ENCODE results near the gene PEX12.

Gene PEX12

DNA sequence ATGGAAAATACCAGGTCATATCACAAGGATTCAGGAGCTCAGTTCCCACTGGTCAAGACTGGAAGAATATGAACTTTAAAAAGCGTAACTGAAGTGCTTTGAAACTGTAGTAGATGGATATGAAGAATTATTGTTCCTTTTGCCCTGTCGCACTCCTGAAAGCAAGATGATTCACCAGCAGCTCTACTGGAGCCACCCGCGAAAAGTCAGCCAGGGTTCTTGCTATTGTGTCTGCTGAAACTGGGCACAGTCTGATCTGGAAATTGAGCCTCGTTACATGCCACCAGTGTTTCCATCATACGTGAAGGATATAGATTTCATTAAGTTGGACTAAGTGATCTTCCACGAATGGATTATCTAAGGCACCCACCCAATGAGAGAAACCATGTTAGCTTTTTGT is 25.3 kb upstream of the PEX12 start:
- H3K4me3 ChIP-seq (ENCODE audit: low read depth, low read length), result no peak overlapping the region
- H3K27ac ChIP-seq, result no peak overlapping the region
- DNase-seq, result no peak
- peaks cover 81% of the 10 kb centered on the region for H3K36me3 ChIP-seq
- no peaks in the 10 kb centered on the region for H3K9me3 ChIP-seq (ENCODE audit: severe bottlenecking)
- TF ChIP-seq, protein P1, sequence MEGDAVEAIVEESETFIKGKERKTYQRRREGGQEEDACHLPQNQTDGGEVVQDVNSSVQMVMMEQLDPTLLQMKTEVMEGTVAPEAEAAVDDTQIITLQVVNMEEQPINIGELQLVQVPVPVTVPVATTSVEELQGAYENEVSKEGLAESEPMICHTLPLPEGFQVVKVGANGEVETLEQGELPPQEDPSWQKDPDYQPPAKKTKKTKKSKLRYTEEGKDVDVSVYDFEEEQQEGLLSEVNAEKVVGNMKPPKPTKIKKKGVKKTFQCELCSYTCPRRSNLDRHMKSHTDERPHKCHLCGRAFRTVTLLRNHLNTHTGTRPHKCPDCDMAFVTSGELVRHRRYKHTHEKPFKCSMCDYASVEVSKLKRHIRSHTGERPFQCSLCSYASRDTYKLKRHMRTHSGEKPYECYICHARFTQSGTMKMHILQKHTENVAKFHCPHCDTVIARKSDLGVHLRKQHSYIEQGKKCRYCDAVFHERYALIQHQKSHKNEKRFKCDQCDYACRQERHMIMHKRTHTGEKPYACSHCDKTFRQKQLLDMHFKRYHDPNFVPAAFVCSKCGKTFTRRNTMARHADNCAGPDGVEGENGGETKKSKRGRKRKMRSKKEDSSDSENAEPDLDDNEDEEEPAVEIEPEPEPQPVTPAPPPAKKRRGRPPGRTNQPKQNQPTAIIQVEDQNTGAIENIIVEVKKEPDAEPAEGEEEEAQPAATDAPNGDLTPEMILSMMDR (IDR thresholded peaks at IDR 0.05; ENCODE audit: low read depth, low read length), result no peak
- H3K27me3 ChIP-seq (ENCODE audit: insufficient read depth, low read depth, severe bottlenecking), result no peaks in the 10 kb centered on the region

DNA sequence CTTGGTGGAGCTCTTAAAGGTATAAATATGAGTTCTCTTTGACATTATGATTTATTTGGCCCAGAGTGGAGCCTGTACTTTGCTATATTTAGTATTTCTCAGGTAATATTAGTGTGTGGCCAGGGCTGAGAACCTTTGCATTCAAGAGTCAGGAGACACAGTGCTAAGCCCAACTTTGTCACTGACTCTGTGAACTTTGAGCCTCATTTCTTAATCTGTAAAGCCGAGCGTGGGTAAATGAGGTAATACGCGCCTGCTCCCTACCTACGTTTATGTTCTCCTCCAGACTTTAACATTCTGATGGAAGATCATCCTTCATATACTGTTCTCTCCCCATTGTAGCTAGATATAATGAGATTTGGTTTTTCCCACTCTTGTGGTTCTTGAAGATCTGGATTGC is 19.2 kb upstream of the PEX12 start:
- H3K27me3 ChIP-seq (ENCODE audit: insufficient read depth, low read depth, severe bottlenecking), result no peaks in the 10 kb centered on the region
- no peak overlapping the region for H3K27ac ChIP-seq
- no peak overlapping the region for H3K4me3 ChIP-seq (ENCODE audit: low read depth, low read length)
- H3K36me3 ChIP-seq, result peaks cover 88% of the 10 kb centered on the region
- TF ChIP-seq, protein P1 (IDR thresholded peaks at IDR 0.05; ENCODE audit: low read depth, low read length), result no peak
- H3K9me3 ChIP-seq (ENCODE audit: severe bottlenecking), result no peaks in the 10 kb centered on the region
- no peak for DNase-seq

DNA sequence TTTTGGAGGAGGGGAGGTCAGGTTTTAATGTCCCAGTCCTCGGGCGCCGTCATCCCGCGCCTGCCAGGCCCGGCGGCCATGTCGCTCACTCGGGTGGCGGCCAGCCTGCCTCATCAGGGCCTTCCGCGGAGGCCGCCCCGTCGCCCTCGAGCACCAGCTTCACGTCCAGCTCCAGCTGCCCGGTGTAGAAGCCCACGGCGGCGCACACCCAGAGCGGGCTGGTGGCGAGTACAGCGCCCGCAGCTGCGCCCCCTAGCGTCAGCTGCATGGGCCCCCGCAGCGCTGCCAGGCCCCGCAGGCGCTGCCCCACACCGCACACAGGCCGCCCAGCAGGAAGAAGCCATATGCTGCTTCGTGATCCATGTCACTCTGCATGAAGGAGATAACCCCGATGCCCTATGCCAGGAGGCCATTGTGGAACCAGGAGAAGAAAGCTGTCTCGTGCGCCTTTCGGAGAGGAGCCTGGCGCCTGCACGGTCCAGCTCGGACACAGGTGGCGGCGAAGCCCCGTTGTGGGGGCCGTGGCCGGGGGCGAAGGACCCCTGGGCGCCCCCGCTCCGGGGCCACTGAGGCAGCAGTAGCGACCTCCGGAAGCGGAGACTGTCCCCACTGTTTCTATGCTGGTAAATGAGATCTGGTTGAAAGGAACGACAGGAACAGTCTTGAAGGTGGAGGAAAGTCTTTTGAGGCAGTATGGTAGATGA is 18.3 kb upstream of the PEX12 start:
- Histone ChIP-seq H3K27me3 (ENCODE audit: insufficient read depth, low read depth, severe bottlenecking) (no peaks in the 10 kb centered on the region), H3K27ac (no peak overlapping the region), H3K36me3 (peaks cover 84% of the 10 kb centered on the region), H3K9me3 (ENCODE audit: severe bottlenecking) (no peaks in the 10 kb centered on the region), H3K4me3 (ENCODE audit: low read depth, low read length) (no peak overlapping the region)
- TF ChIP-seq, protein P1 (IDR thresholded peaks at IDR 0.05; ENCODE audit: low read depth, low read length), result no peak
- DNase-seq, result no peak

DNA sequence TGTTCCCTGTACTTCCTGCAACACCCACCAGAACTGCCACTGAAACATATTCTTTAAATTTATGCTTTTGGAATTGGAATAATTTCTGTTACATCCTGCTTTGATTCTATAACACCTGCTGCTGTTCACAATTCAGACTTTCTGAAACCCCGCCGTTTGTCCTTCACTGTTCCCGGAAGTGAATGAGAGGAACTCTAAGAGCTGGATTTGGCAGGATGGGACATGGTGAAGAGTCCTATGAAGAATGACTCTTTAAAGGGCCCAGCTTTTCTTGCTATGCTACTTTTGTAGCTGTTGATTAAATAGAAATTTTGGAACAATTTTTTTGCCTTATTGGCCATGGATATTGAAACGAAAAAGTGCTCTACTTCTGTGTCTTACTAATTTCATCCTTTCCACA is 17.7 kb upstream of the PEX12 start:
- Histone ChIP-seq H3K27me3 (ENCODE audit: insufficient read depth, low read depth, severe bottlenecking) (no peaks in the 10 kb centered on the region), H3K36me3 (peaks cover 80% of the 10 kb centered on the region), H3K9me3 (ENCODE audit: severe bottlenecking) (no peaks in the 10 kb centered on the region), H3K27ac (no peak overlapping the region), H3K4me3 (ENCODE audit: low read depth, low read length) (no peak overlapping the region)
- TF ChIP-seq, protein P1 (IDR thresholded peaks at IDR 0.05; ENCODE audit: low read depth, low read length), result no peak
- no peak for DNase-seq

DNA sequence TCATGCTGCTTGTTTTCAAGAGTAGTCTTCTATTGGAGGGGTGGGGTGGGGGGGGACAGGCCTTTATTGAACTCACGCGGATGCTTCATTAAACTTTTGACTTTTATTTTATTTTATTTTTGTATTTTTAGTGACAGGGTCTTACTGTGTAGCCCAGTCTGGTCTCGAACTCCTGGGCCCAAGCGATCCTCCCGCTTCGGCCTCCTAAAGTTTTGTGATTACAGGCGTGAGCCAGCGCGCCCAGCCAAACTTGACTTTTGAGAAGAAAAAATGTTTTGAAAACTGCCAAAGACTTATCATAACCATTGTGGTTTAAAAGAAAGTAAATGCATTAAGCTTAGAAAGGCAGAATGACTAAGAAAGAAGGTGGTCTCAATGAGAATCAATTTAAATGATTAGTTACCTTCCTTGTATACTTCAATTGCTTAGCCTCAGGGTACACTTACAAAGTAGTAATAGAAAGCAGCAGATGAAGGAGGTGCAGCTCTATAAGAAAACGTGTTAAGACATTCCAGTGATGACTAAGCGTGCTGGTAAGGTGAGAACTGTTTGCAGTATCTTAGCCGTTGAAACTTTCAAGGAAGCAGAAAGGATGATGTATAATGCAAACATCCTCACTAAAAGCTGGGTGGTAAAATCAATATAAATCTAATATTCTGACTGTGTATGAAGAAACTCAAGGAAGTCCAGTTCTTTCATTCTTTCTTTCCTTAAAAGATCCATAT is 10.0 kb upstream of the PEX12 start:
- H3K36me3 ChIP-seq, result peaks cover 16% of the 10 kb centered on the region
- peak overlapping the region; percentile 88 for H3K27ac ChIP-seq
- DNase-seq, result no peak
- H3K27me3 ChIP-seq (ENCODE audit: insufficient read depth, low read depth, severe bottlenecking), result no peaks in the 10 kb centered on the region
- TF ChIP-seq, protein P1 (IDR thresholded peaks at IDR 0.05; ENCODE audit: low read depth, low read length), result no peak
- no peaks in the 10 kb centered on the region for H3K9me3 ChIP-seq (ENCODE audit: severe bottlenecking)
- H3K4me3 ChIP-seq (ENCODE audit: low read depth, low read length), result peak overlapping the region; percentile 81

All from WERI-Rb-1 (cell line).